ENCODE data around the gene SP6. TPM values are rescaled to one million over a fixed set of nuclear protein-coding genes. Genes with fewer than 3 reads are reported as not detected.

Gene SP6
- total and polyA plus RNA-seq, 8 donors = 0.31 to 3.0 (median 0.38) TPM; not detected in 3

GRCh38 chr17:47836601-47837000 is 14.4 kb downstream of the SP6 start:
- no peak overlapping the region for H3K27ac ChIP-seq
- intact Hi-C loops (cut with DNase I; ENCODE audit: low total_unique reads) = no loop called here
- WGBS, 5 donors = 76 to 100% (median 84%) methylated on average over 2 to 6 of the region's 6 CpGs

GRCh38 chr17:47834756-47835155 is 16.2 kb downstream of the SP6 start:
- TF ChIP-seq POLR2A (IDR thresholded peaks at IDR 0.05) = no peak
- no peak for TF ChIP-seq POLR2AphosphoS5 (IDR thresholded peaks at IDR 0.05)
- no peak for TF ChIP-seq CTCF (IDR thresholded peaks at IDR 0.05)
- no peak for TF ChIP-seq EP300 (IDR thresholded peaks at IDR 0.05)
- Histone ChIP-seq H3K27me3 (no peaks in the 10 kb centered on the region), H3K36me3 (peaks cover 0 to 43% (median 35%) of the 10 kb centered on the region in 4 donors), H3K4me3 (no peak overlapping the region), H3K4me1 (peaks cover 23 to 36% (median 28%) of the 10 kb centered on the region in 4 donors), H3K27ac (peak overlapping the region in 1 of 5 donors; percentile 20), H3K9me3 (no peaks in the 10 kb centered on the region)
- 48 to 66% (median 63%) methylated on average over 5 of the region's 5 CpGs for WGBS, 5 donors
- DNase-seq = no peak
- intact Hi-C loops (cut with DNase I; ENCODE audit: low total_unique reads) = no loop called here

More at GRCh38 chr17:47836601-47837000, 14.4 kb downstream of the SP6 start:
- TF ChIP-seq POLR2AphosphoS5 (IDR thresholded peaks at IDR 0.05) (no peak), EP300 (IDR thresholded peaks at IDR 0.05) (no peak), POLR2A (IDR thresholded peaks at IDR 0.05) (no peak), CTCF (IDR thresholded peaks at IDR 0.05) (no peak)
- no peaks in the 10 kb centered on the region for H3K9me3 ChIP-seq
- H3K4me3 ChIP-seq = no peak overlapping the region
- DNase-seq = no peak
- peaks cover 25 to 38% (median 31%) of the 10 kb centered on the region in 4 donors for H3K4me1 ChIP-seq
- H3K27me3 ChIP-seq = no peaks in the 10 kb centered on the region
- H3K36me3 ChIP-seq = peaks cover 0 to 43% (median 35%) of the 10 kb centered on the region in 4 donors

- Histone ChIP-seq H3K27me3 (no peaks in the 10 kb centered on the region), H3K9me3 (no peaks in the 10 kb centered on the region), H3K4me1 (peaks cover 24 to 32% (median 28%) of the 10 kb centered on the region in 4 donors), H3K36me3 (peaks cover 13 to 39% (median 36%) of the 10 kb centered on the region in 4 donors), H3K27ac (peak overlapping the region in 4 of 5 donors; percentile 80 to 90 (median 88)), H3K4me3 (peak overlapping the region; percentile 79 to 92 (median 82))
- intact Hi-C loops (cut with DNase I; ENCODE audit: low total_unique reads) = no loop called here
- WGBS, 5 donors = 12 to 18% (median 14%) methylated on average over 7 of the region's 7 CpGs
- TF ChIP-seq POLR2A (IDR thresholded peaks at IDR 0.05) = no peak
- TF ChIP-seq EP300 (IDR thresholded peaks at IDR 0.05) = no peak
- TF ChIP-seq CTCF (IDR thresholded peaks at IDR 0.05) = no peak
- no peak for DNase-seq
These were observed 19.0 kb downstream of the SP6 start for GRCh38 chr17:47831934-47832327.

GRCh38 chr17:47831003-47831933 is 19.7 kb downstream of the SP6 start, which contains the start of the genes LRRC46 and MRPL10:
TSS of gene LRRC46 (plus strand) at chr17:47831670. CDS start at chr17:47831990, 320 bp downstream.
TSS of gene MRPL10 (minus strand) at chr17:47831541. CDS start at chr17:47831511, 30 bp downstream.
- peak in 2 of 4 donors; percentile 63 to 77 for TF ChIP-seq POLR2A (IDR thresholded peaks at IDR 0.05)
- TF ChIP-seq POLR2AphosphoS5 (IDR thresholded peaks at IDR 0.05) = peak; percentile 98 to 99 (median 98)
- no peak for TF ChIP-seq EP300 (IDR thresholded peaks at IDR 0.05)
- peak in 1 of 7 experiments; percentile 30 for TF ChIP-seq CTCF (IDR thresholded peaks at IDR 0.05)
- H3K36me3 ChIP-seq = peaks cover 19 to 39% (median 36%) of the 10 kb centered on the region in 4 donors
- H3K27ac ChIP-seq = peak within 1 kb of the TSS; percentile 80 to 90 (median 87)
- H3K4me1 ChIP-seq = peaks cover 24 to 32% (median 28%) of the 10 kb centered on the region in 4 donors
- WGBS, 5 donors = 0 to 1% (median 0%) methylated on average over 33 to 42 of the region's 42 CpGs
- peak within 1 kb of the TSS; percentile 79 to 92 (median 82) for H3K4me3 ChIP-seq
- no peaks in the 10 kb centered on the region for H3K9me3 ChIP-seq
- intact Hi-C loops (cut with DNase I; ENCODE audit: low total_unique reads) = no loop called here
- no peaks in the 10 kb centered on the region for H3K27me3 ChIP-seq
- peak; percentile 95 to 98 for DNase-seq
